Thyroid gland (tissue), 4 donors: ENCODE data around the gene RNF227.

ENCODE experiments used
- CTCF ChIP-seq, 6 experiments: fragments of 200-600 bp in 3 of 6; fragments of 450-650 bp in 3 of 6; sonication (generic) in 3 of 6; IDR thresholded peaks; one replicate each; pipeline ENCODE4 v1.5.1; 2016 to 2019; ENCODE audit warnings: antibody characterized with exemption in 6 of 6, mild to moderate bottlenecking in 2 of 6, inconsistent platforms in 1 of 6, moderate library complexity in 1 of 6
- POLR2A ChIP-seq, 2 donors: fragments of 450-650 bp; IDR thresholded peaks; one replicate each; pipeline ENCODE4 v1.6.1; 2017; ENCODE audit warnings: antibody characterized with exemption in 2 of 2, mild to moderate bottlenecking in 2 of 2, moderate library complexity in 1 of 2

GRCh38 chr17:7915611-7916384, at the start of gene RNF227:
- TF ChIP-seq CTCF (IDR thresholded peaks at IDR 0.05) (peak in 1 of 6 experiments; percentile 7), POLR2A (IDR thresholded peaks at IDR 0.05) (peak; percentile 6 to 81)
